Endothelial cell (in vitro differentiated cells): ENCODE data around the gene NEB. TPM values are rescaled to one million over a fixed set of nuclear protein-coding genes. Genes with fewer than 3 reads are reported as not detected.

ENCODE experiments used
- DNase-seq: peaks from one replicate; pipeline ENCODE4 v3.0.0; 2021; ENCODE audit warnings: low spot score
- H3K27ac Mint-ChIP-seq: one replicate; pipeline ENCODE4 v1.8.0; 2021; ENCODE audit warnings: mixed read lengths, inconsistent platforms; ENCODE audit not compliant: unreplicated experiment
- H3K27me3 Mint-ChIP-seq: one replicate; pipeline ENCODE4 v1.8.0; 2021; ENCODE audit warnings: mild to moderate bottlenecking, moderate library complexity, mixed read lengths, inconsistent platforms; ENCODE audit not compliant: unreplicated experiment
- H3K36me3 Mint-ChIP-seq: one replicate; pipeline ENCODE4 v1.8.0; 2021; ENCODE audit warnings: mild to moderate bottlenecking, low read depth, mixed read lengths, inconsistent platforms; ENCODE audit not compliant: unreplicated experiment
- H3K4me1 Mint-ChIP-seq: one replicate; pipeline ENCODE4 v1.8.0; 2021; ENCODE audit warnings: mild to moderate bottlenecking, mixed read lengths, inconsistent platforms; ENCODE audit not compliant: unreplicated experiment
- H3K4me3 Mint-ChIP-seq: one replicate; pipeline ENCODE4 v1.8.0; 2021; ENCODE audit warnings: mild to moderate bottlenecking, mixed read lengths, inconsistent platforms; ENCODE audit not compliant: unreplicated experiment
- H3K9me3 Mint-ChIP-seq: one replicate; pipeline ENCODE4 v1.8.0; 2021; ENCODE audit warnings: mixed read lengths, inconsistent platforms; ENCODE audit not compliant: unreplicated experiment
- total RNA-seq: library from RNA; stranded (reverse); fragmentation: NEBNext Ultra II Directional; extraction: Animal tissue kit (Norgen Biotek cat#: 25700); gene quantifications from one replicate; pipeline ENCODE4 v1.2.1, GENCODE V29; 2021; ENCODE audit not compliant: unreplicated experiment
- TF ChIP-seq, protein P1 (sequence below): fragments of 200-600 bp; sonication (generic); IDR thresholded peaks from one replicate; pipeline ENCODE4 v1.5.0; 2021; ENCODE audit warnings: antibody characterized with exemption; ENCODE audit not compliant: unreplicated experiment

Gene NEB
- total RNA-seq, 1 donor from 2014 or later = 0.64 TPM

DNA sequence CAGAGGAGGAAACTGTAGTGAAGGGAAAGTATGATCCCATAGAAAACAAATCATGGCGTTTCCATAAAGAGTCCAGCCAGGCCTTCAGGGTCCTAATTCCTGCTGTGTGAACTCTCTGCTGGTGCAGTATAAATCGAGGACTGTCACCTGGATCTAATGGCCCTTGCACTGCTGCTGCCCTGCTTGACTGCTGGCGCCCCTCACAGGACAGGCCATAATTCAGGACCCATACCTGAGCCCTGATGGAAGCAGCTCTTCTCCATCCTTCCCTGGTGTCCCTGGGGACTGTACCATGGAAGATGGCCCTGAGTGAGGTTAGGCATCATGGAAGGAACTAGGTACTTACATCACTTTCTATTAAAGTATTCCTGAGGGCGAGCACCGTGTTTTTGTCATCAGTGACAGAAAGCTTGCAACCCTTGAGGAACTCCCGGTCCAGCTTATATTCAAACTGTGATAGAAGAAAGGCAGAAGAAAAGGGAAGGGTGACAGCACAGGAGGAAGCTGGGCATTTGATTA lies 207.6 kb downstream of the NEB start:
- Mint-ChIP-seq H3K27ac (no peak overlapping the region), H3K4me3 (no peak overlapping the region), H3K27me3 (no peaks in the 10 kb centered on the region), H3K4me1 (no peaks in the 10 kb centered on the region), H3K9me3 (no peaks in the 10 kb centered on the region), H3K36me3 (no peaks in the 10 kb centered on the region)
- no peak for DNase-seq
- TF ChIP-seq, protein P1, sequence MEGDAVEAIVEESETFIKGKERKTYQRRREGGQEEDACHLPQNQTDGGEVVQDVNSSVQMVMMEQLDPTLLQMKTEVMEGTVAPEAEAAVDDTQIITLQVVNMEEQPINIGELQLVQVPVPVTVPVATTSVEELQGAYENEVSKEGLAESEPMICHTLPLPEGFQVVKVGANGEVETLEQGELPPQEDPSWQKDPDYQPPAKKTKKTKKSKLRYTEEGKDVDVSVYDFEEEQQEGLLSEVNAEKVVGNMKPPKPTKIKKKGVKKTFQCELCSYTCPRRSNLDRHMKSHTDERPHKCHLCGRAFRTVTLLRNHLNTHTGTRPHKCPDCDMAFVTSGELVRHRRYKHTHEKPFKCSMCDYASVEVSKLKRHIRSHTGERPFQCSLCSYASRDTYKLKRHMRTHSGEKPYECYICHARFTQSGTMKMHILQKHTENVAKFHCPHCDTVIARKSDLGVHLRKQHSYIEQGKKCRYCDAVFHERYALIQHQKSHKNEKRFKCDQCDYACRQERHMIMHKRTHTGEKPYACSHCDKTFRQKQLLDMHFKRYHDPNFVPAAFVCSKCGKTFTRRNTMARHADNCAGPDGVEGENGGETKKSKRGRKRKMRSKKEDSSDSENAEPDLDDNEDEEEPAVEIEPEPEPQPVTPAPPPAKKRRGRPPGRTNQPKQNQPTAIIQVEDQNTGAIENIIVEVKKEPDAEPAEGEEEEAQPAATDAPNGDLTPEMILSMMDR = no peak

GRCh38 chr2:151525821-151526373 lies 208.4 kb downstream of the NEB start:
- H3K4me1 Mint-ChIP-seq = no peaks in the 10 kb centered on the region
- no peak overlapping the region for H3K27ac Mint-ChIP-seq
- no peaks in the 10 kb centered on the region for H3K36me3 Mint-ChIP-seq
- no peak overlapping the region for H3K4me3 Mint-ChIP-seq
- DNase-seq = no peak
- no peaks in the 10 kb centered on the region for H3K27me3 Mint-ChIP-seq
- TF ChIP-seq, protein P1 = no peak
- no peaks in the 10 kb centered on the region for H3K9me3 Mint-ChIP-seq

DNA sequence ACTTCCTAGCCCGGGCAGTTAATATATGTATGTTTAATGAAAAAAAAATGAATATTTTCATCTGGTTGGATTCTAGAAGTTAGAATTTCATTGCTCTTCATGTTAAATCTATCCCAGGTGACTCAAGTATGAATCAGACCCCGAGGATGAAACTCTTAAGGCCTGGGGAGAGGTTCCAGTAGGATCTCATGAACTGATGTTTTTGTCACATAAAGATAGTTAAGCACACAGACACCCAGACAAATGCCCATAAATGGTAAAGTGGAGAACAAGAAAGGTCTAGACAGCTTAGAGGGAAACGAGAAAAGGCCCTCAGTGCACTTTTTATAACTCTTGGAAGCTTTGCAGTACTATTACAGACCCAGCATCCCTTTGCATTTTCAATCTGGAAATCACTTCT lies 210.4 kb downstream of the NEB start:
- Mint-ChIP-seq H3K9me3 (no peaks in the 10 kb centered on the region), H3K27ac (no peak overlapping the region), H3K4me1 (no peaks in the 10 kb centered on the region), H3K36me3 (no peaks in the 10 kb centered on the region), H3K27me3 (no peaks in the 10 kb centered on the region), H3K4me3 (no peak overlapping the region)
- no peak for DNase-seq
- TF ChIP-seq, protein P1 = no peak

DNA sequence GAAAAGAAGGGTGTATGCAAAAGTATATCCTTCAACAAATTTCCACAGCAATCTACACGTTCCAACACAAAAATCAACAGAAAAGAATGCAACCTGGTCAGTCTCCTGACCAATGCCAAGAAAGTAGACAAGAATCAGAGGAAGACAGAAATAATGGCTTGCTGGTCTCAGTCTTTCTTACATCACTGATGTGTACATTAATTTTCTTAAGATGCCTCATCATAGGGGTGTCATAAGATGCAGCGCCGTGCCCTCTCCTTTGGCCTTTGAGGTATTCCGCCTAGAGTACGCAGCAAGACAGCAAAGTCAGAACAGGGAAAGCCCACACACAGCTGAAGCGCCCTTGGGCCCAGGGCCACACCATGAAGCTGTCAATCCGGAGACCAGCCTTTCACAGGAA lies 211.7 kb downstream of the NEB start:
- Mint-ChIP-seq H3K27ac (no peak overlapping the region), H3K4me1 (no peaks in the 10 kb centered on the region), H3K9me3 (no peaks in the 10 kb centered on the region), H3K4me3 (no peak overlapping the region), H3K36me3 (no peaks in the 10 kb centered on the region), H3K27me3 (no peaks in the 10 kb centered on the region)
- no peak for DNase-seq
- TF ChIP-seq, protein P1 = no peak

DNA sequence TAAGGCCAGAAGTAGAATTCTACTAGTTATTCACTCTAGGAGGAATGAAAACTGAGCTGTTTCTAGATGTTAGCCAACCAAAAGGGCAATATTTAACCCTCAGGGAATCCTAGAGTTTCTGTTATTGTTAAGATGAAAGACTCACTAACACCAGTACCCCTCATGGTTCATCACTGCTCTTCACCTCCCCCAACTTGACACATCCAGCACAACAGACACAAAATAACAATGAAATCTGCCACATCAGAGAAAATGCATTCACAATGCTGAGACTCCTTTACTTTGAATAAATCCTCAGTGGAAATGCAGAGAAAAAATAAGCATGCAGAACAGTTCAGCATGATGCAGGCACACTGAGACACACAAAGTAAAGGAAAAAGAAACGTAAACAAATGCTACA lies 213.3 kb downstream of the NEB start:
- TF ChIP-seq, protein P1 = no peak
- Mint-ChIP-seq H3K4me3 (no peak overlapping the region), H3K27me3 (no peaks in the 10 kb centered on the region), H3K36me3 (no peaks in the 10 kb centered on the region), H3K4me1 (no peaks in the 10 kb centered on the region), H3K9me3 (no peaks in the 10 kb centered on the region), H3K27ac (no peak overlapping the region)
- no peak for DNase-seq
